ENCODE results near the gene PIP5K1C.

PIP5K1C gene

GRCh38 chr19:3609779-3610719, 90.2 kb downstream of the PIP5K1C start:
- DNase-seq (ENCODE audit: low spot score), result no peak

- DNase-seq (ENCODE audit: low spot score), result no peak
Observed at GRCh38 chr19:3608750-3609322, 91.4 kb downstream of the PIP5K1C start.

- DNase-seq (ENCODE audit: low spot score), result no peak
Observed at GRCh38 chr19:3608079-3608641, 92.1 kb downstream of the PIP5K1C start.

DNA sequence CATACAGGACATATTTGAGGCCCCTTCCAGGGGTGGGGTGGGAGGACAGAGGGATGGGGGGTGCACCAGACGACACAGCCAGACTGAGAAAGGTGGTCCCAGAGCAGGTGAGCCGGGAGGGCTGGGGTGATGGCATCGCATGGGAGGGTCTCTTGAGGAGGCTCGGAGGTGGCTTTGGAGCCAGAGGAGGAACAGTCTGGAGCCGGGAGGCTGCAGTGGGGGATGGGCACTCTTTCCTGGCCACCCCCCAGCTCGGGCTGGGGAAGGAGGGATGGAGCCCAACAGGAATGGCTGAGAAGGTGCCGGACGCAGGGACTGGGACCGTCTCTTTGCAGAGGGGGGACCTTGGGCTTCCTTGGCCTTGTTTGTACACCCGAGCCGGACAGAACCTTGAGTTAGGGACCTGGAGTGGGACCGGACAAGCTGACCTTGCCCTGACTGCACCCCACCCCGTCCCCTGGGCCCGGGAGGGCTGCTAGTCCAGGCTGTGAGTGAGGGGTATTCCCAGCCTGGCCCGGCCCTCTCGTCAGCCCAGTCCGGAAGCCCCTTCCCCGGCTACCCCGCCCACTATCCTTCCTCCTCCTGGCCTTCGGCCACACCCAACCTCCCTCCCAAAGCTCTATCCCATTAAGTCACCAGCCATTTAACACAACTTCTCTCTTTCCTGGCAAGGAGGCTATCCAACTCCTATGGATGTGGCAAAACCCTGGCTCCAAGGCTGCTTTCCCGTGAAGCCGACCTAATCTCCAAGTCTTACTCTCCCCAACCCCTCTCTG, 92.8 kb downstream of the PIP5K1C start:
- DNase-seq (ENCODE audit: low spot score), result no peak

GRCh38 chr19:3606690-3607289, 93.5 kb downstream of the PIP5K1C start, which contains the start of gene TBXA2R:
Gene TBXA2R (minus strand): TSS chr19:3606875. CDS start chr19:3600634, 6,241 bp downstream.
- DNase-seq (ENCODE audit: low spot score), result no peak

- DNase-seq (ENCODE audit: low spot score), result no peak
Observed at GRCh38 chr19:3606174-3606689, 94.0 kb downstream of the PIP5K1C start.

DNA sequence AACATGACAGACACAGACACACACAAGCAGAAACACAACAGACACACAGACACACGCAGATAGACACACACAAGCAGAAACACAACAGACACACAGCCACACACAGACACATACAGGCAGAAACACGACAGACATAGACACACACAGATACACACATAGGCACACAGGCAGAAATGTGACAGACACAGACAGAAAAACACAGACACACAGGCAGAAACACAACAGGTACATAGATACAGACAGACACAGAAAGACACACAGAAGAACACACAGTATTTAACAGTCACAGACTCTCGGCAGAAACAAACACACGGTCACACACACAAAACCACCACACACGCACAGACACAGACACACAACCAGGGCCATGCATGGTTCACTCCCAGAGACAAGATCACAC, 94.5 kb downstream of the PIP5K1C start:
- DNase-seq (ENCODE audit: low spot score), result no peak

DNA sequence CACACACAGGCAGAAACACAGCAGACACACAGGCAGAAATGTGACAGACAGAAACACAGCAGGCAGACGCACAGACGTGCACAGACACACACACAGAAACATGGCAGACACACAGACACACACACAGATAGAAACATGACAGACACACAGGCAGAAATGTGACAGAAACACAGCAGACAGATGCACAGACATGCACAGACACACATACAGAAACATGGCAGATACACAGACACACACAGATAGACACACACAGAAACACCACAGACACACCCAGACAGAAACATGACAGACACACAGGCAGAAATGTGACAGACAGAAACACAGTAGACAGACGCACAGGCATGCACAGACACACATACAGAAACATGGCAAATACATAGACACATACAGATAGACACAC, 94.9 kb downstream of the PIP5K1C start:
- no peak for DNase-seq (ENCODE audit: low spot score)

DNA sequence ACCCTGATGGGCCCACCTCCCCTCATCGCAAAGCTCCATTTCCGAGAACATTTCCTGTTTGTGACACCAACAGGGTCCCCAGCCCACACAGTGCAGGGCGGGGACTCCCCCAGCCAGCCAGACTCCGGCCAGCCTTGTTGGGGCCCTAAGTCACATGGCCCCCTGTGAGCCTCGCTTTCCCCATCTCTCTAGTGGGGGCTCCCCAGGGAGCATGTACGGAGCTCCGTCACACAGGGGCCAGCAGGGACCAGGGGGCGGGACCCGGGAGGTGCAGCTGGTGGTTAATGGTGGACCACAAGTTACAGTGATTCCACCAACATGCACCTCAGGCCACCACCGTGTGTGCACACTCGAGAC, 95.3 kb downstream of the PIP5K1C start:
- DNase-seq (ENCODE audit: low spot score), result no peak

- no peak for DNase-seq (ENCODE audit: low spot score)
Observed at GRCh38 chr19:3604227-3604986, 95.9 kb downstream of the PIP5K1C start.

- no peak for DNase-seq (ENCODE audit: low spot score)
Observed at GRCh38 chr19:3603121-3603811, 97.0 kb downstream of the PIP5K1C start.

DNA sequence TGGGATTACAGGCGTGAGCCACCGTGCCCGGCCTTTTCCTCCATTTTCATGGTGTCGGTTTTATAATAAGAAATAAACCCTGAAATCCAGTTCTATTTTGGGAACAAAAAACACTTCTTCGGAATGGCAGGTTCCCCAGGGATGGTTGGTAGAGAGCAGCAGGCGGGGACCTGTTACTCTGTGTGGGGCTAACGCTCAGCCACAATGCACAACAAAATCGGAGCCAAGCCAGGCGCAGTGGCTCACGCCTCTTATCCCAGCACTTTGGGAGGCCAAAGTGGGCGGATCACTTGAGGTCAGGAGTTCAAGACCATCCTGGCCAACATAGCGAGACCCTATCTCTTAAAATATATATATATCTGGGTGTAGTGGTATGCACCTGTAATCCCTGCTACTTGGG, 99.2 kb downstream of the PIP5K1C start:
- DNase-seq (ENCODE audit: low spot score), result no peak

GRCh38 chr19:3599776-3600187, 100.5 kb downstream of the PIP5K1C start:
- no peak for DNase-seq (ENCODE audit: low spot score)

DNA sequence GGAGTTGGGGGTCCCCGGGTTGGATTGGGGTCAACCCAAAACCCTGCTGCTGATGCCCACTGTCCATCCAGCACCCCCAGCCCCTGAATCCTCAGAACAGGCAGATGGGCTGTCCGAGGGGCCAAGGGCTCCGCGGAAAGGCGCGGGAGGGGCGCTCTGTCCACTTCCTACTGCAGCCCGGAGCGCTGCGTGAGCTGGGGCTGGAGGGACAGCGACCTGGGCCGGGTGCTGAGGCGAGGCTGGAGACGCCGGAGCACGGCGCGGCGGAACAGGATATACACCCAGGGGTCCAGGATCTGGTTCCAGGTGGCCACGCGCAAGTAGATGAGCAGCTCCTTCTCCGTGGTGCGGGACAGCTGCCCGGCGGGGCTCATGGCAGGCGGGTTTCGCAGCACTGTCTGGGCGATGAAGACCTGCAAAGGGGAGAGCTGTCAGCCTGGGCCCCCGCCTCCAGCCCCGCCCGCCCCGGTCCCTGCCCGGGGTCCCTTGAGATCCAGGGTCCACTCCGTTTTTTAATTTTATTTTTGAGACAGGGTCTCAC, 104.7 kb downstream of the PIP5K1C start:
- no peak for DNase-seq (ENCODE audit: low spot score)

- DNase-seq (ENCODE audit: low spot score), result no peak
Observed at GRCh38 chr19:3593156-3593555, 107.1 kb downstream of the PIP5K1C start.

- DNase-seq (ENCODE audit: low spot score), result no peak
Observed at GRCh38 chr19:3591876-3592613, 108.2 kb downstream of the PIP5K1C start.

DNA sequence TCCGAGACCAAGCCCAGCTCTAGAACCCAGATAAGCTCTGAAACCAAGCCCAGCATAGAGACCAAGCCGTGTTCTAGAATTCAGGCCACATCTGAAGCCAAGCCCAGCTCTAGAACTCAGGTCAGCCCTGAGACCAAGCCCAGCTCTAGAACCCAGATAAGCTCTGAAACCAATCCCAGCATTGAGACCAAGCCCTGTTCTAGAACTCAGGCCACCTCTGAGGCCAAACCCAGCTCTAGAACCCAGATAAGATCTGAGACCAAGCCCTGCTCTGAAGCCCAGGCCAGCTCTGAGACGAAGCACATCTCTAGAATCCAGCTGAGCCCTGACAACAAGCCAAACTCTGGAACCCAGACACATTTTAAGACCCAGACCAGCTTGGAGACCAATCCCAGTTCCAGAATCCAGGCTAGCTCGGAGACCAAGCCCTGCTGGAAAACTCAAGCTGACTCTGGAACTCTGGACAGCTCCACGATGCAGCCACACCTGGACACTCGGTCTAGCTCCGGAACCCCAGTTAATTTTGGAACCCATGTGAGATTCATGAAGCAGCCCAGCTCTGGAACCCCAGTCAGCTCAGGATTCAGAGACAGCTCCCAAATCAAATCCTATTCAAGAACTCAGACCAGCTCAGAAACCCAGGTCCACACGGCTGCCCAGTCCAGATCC, 109.1 kb downstream of the PIP5K1C start:
- no peak for DNase-seq (ENCODE audit: low spot score)

DNA sequence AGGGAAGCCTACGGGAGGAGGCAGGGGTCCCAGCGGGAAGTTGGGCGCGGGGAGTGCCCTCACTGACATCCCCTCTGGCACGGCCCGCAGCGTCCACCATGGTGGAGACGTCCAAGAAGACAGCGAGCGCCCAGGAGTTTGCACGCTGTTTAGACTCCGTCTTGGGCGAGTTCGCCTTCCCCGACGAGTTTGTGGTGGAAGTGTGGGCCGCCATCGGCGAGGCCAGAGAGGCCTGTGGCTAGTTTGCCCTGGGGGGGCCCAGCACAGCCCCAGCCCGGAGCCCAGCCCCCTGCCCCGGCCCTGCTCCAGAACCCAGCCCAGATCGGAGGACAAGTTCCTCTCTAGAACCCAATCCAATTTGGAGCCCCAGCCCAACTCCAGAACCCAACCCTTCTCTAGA, 110.3 kb downstream of the PIP5K1C start:
- DNase-seq (ENCODE audit: low spot score), result no peak

DNA sequence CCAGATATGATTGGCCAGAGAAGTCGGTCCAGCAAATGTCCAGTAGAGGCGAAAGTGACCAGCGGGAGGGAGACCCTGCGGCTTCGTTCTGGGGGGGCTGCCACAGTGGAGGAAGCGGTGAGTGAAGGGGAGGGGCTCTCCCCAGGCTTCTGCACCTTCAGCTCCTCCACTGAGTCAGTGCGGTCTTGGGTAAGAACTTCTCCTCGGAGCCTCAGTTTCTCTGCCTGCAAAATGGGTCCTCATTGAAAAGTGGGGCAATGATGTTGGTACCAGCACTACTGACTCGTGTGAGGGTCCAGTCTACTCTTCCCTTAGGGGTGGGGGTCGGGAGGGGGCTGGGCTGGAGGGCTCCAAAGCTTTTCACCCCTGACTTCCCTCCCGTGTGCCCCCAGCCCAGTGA, 110.8 kb downstream of the PIP5K1C start:
- no peak for DNase-seq (ENCODE audit: low spot score)
